Right lobe of liver (tissue), 4 donors: ENCODE data around the gene BABAM1.

ENCODE experiments used
- POLR2A ChIP-seq: fragments of 450-650 bp; IDR thresholded peaks from one replicate; pipeline ENCODE4 v1.6.1; 2017; ENCODE audit warnings: antibody characterized with exemption, mild to moderate bottlenecking
- TF ChIP-seq, protein P1 (sequence below), 4 donors: fragments of 200-600 bp in 3 of 4; fragments of 450-650 bp in 1 of 4; IDR thresholded peaks; one replicate each; pipeline versions ENCODE4 v1.5.1 to v1.8.0; 2016 to 2022; ENCODE audit warnings: antibody characterized with exemption in 4 of 4, mild to moderate bottlenecking in 2 of 4
- donor health status: DM: no; HTN: no; CAD: no.
- donor health status: DM: no; HTN: no; CAD: no.
- donor health status: DM: no; HTN: yes; CAD: no.

DNA sequence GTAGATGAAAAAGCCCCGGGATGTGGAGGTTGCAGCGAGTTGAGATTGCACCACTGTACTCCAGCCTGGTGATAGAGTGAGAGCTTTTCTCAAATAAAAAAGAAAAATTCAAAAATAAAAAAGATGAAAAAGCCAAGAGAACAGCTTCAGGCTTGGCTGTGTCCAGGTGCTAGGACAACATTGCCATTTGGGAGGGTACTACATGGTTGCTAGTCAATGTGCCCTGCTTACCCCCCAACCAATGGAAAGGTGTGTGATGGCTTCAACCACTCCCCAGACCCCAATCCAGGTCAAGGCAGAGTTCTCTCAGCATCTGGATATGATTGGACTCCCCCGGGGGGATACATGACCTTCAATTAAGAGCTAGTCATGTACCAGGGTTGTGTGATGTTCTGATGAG lies 12.2 kb downstream of the BABAM1 start:
- TF ChIP-seq, protein P1, sequence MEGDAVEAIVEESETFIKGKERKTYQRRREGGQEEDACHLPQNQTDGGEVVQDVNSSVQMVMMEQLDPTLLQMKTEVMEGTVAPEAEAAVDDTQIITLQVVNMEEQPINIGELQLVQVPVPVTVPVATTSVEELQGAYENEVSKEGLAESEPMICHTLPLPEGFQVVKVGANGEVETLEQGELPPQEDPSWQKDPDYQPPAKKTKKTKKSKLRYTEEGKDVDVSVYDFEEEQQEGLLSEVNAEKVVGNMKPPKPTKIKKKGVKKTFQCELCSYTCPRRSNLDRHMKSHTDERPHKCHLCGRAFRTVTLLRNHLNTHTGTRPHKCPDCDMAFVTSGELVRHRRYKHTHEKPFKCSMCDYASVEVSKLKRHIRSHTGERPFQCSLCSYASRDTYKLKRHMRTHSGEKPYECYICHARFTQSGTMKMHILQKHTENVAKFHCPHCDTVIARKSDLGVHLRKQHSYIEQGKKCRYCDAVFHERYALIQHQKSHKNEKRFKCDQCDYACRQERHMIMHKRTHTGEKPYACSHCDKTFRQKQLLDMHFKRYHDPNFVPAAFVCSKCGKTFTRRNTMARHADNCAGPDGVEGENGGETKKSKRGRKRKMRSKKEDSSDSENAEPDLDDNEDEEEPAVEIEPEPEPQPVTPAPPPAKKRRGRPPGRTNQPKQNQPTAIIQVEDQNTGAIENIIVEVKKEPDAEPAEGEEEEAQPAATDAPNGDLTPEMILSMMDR (IDR thresholded peaks at IDR 0.05) = no peak
- no peak for TF ChIP-seq POLR2A
